ENCODE measurements around the gene CDHR3. TPM values are rescaled to one million over a fixed set of nuclear protein-coding genes. Genes with fewer than 3 reads are reported as not detected.

CDHR3 gene
- total RNA-seq, 1 experiment from 2014 or later, result 8.7 TPM

GRCh38 chr7:105937411-105937810, 25.7 kb upstream of the CDHR3 start:
- CTCF ChIA-PET, result no interaction called here

GRCh38 chr7:105940109-105940508, 23.0 kb upstream of the CDHR3 start:
- Histone ChIP-seq H3K36me3 (ENCODE audit: low read depth) (no peaks in the 10 kb centered on the region), H4K20me1 (ENCODE audit: insufficient read depth) (no peaks in the 10 kb centered on the region), H3K27ac (no peak overlapping the region), H3K9me2 (ENCODE audit: insufficient read depth) (no peaks in the 10 kb centered on the region), H3K9me3 (ENCODE audit: insufficient read depth, low read depth) (no peaks in the 10 kb centered on the region), H3F3A (ENCODE audit: insufficient read depth, low read depth) (no peaks in the 10 kb centered on the region), H2AFZ (no peak overlapping the region), H3K4me3 (no peak overlapping the region), H3K4me1 (replicated peaks; ENCODE audit: insufficient read depth) (no peaks in the 10 kb centered on the region), H3K4me2 (no peak overlapping the region), H3K27me3 (ENCODE audit: insufficient read depth, low read depth) (no peaks in the 10 kb centered on the region), H3K79me2 (ENCODE audit: low read depth) (no peaks in the 10 kb centered on the region)
- no peak for TF ChIP-seq CTCF (conservative IDR thresholded peaks at IDR 0.05)
- no peak for TF ChIP-seq EZH2 (IDR thresholded peaks at IDR 0.05; ENCODE audit: low read depth)
- intact Hi-C loops (cut with micrococcal nuclease; ENCODE audit: unreplicated experiment), result no loop called here
- POLR2A ChIA-PET (ENCODE audit: unreplicated experiment), result no interaction called here
- no TSS peak for BruUV-seq (replicated peaks)
- CTCF ChIA-PET, result interaction anchor here (0.6 kb wide), 1 partner anchor 603 kb away, joined by 3 read pairs; no protein-coding TSS in a partner anchor
- DNase-seq, result no peak

More at GRCh38 chr7:105937411-105937810, 25.7 kb upstream of the CDHR3 start:
- Histone ChIP-seq H3F3A (ENCODE audit: insufficient read depth, low read depth) (no peaks in the 10 kb centered on the region), H2AFZ (no peak overlapping the region), H3K27ac (no peak overlapping the region), H3K4me2 (no peak overlapping the region), H3K4me1 (replicated peaks; ENCODE audit: insufficient read depth) (no peaks in the 10 kb centered on the region), H3K9me3 (ENCODE audit: insufficient read depth, low read depth) (no peaks in the 10 kb centered on the region), H3K27me3 (ENCODE audit: insufficient read depth, low read depth) (no peaks in the 10 kb centered on the region), H3K79me2 (ENCODE audit: low read depth) (no peaks in the 10 kb centered on the region), H3K4me3 (no peak overlapping the region), H3K9me2 (ENCODE audit: insufficient read depth) (no peaks in the 10 kb centered on the region), H3K36me3 (ENCODE audit: low read depth) (no peaks in the 10 kb centered on the region), H4K20me1 (ENCODE audit: insufficient read depth) (no peaks in the 10 kb centered on the region)
- no peak for DNase-seq
- intact Hi-C loops (cut with micrococcal nuclease; ENCODE audit: unreplicated experiment), result no loop called here
- TF ChIP-seq CTCF (conservative IDR thresholded peaks at IDR 0.05) (no peak), EZH2 (IDR thresholded peaks at IDR 0.05; ENCODE audit: low read depth) (no peak)
- POLR2A ChIA-PET (ENCODE audit: unreplicated experiment), result no interaction called here
- no TSS peak for BruUV-seq (replicated peaks)

- Histone ChIP-seq H3K4me3 (no peak overlapping the region), H3K36me3 (ENCODE audit: low read depth) (no peaks in the 10 kb centered on the region), H3F3A (ENCODE audit: insufficient read depth, low read depth) (no peaks in the 10 kb centered on the region), H4K20me1 (ENCODE audit: insufficient read depth) (no peaks in the 10 kb centered on the region), H2AFZ (no peak overlapping the region), H3K9me2 (ENCODE audit: insufficient read depth) (no peaks in the 10 kb centered on the region), H3K9me3 (ENCODE audit: insufficient read depth, low read depth) (no peaks in the 10 kb centered on the region), H3K27me3 (ENCODE audit: insufficient read depth, low read depth) (no peaks in the 10 kb centered on the region), H3K27ac (no peak overlapping the region), H3K79me2 (ENCODE audit: low read depth) (no peaks in the 10 kb centered on the region), H3K4me1 (replicated peaks; ENCODE audit: insufficient read depth) (no peaks in the 10 kb centered on the region), H3K4me2 (no peak overlapping the region)
- TF ChIP-seq CTCF (conservative IDR thresholded peaks at IDR 0.05), result no peak
- no peak for TF ChIP-seq EZH2 (IDR thresholded peaks at IDR 0.05; ENCODE audit: low read depth)
- CTCF ChIA-PET, result no interaction called here
- POLR2A ChIA-PET (ENCODE audit: unreplicated experiment), result no interaction called here
- intact Hi-C loops (cut with micrococcal nuclease; ENCODE audit: unreplicated experiment), result no loop called here
- no TSS peak for BruUV-seq (replicated peaks)
- DNase-seq, result no peak
Observed at GRCh38 chr7:105941596-105941995, 21.5 kb upstream of the CDHR3 start.
